ENCODE results near the gene KIF19.

KIF19 gene

DNA sequence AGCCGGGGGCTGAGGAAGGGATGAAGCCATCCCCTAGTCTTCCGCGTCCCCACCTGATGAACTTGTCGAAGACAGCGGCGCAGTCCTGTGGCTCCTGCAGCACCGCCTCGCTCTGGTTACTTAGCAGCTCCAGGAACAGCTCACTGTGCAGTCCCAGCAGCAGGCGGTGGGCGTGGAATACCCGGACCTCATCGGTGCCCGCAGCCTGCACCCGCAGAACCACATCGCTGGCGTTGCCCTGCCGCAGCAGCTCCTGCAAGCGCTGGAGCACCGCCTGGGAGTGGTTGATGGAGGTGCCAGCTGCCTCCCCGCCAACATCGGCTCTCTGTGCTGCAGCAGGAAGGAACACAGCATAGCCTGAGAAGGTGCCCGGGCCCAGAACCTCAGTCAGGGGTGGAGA is 33.9 kb downstream of the KIF19 start:
- in situ Hi-C loops (cut with HindIII; ENCODE audit: low sequenced_read_pairs): no loop called here

DNA sequence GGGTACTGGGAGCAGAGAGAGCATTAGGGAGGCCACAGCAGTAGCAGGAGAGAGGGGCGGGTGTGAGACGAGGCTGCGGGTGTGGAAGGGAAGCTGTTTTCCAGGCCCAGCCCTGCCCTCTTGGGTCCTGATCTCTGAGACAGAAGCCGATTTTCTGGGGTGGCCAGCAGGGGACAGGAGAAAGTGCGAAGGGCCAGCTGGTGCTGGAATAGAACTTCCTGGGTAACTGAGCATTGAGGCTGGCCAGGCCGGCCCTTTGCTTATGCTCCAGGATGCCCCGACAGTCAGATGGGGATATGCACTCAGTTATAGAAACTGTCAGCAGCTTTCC is 34.8 kb downstream of the KIF19 start:
- in situ Hi-C loops (cut with HindIII; ENCODE audit: low sequenced_read_pairs): no loop called here

DNA sequence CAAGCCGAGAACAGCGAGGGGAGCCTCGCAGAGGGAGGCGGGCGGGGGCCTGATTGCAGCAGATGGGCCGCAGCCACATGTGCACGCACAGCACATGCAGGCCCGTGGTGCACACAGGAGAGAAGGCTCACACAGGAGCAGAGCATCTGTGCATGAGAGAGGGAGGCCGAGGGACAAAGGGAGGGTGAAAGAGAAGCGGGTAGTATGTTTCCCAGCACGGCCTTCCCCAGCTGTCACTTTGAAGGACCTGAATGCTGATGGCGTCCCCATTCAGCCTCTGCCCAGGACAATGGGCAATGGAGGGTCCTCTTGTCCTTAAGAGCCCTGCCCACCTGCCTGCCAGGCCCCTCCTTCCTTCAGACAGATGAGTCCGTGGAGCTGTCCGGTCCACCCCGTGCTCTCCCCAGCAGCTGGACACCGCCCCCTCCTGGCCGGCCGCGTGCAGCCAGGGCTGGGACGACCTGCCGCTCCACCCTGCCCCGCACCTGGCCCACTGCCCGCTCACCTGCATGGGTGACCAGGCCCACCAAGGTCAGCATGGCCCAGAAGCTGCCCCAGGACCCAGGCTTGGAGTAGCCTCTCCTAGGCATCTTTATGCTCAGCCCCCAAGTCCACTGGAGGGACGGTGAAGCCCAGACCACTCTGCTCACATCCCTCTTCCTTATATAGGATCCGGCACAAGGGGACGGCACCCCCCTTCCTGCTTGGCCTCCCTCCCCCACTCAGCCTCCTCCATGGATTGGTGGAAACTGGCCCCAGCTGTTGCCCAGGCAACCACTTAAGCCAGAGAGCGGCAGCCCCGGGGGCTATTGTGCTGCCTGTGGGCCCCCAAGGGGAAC is 35.4 kb downstream of the KIF19 start, which contains the start of gene BTBD17:
TSS of gene BTBD17 (minus strand) at position 639 of the 839 bp plus-strand sequence. CDS start at position 590, 49 bp downstream.
- in situ Hi-C loops (cut with HindIII; ENCODE audit: low sequenced_read_pairs): no loop called here

DNA sequence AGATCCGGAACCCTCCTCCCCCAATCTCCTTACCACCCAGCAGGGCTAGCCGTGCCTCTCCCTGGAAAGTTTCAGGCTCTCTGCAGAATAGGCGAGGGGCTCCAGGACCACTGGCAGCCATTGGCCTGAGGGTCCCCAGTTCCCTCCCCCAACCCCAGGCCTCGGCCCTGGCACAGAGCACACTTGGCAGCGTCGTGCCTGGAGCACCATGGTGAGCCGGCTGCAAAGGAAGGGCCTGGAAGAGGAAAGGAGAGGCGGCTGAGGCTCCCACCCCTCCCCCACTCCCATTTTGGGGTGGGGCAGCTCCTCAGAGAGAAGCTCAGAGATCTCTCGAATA is 36.0 kb downstream of the KIF19 start:
- in situ Hi-C loops (cut with HindIII; ENCODE audit: low sequenced_read_pairs): no loop called here

DNA sequence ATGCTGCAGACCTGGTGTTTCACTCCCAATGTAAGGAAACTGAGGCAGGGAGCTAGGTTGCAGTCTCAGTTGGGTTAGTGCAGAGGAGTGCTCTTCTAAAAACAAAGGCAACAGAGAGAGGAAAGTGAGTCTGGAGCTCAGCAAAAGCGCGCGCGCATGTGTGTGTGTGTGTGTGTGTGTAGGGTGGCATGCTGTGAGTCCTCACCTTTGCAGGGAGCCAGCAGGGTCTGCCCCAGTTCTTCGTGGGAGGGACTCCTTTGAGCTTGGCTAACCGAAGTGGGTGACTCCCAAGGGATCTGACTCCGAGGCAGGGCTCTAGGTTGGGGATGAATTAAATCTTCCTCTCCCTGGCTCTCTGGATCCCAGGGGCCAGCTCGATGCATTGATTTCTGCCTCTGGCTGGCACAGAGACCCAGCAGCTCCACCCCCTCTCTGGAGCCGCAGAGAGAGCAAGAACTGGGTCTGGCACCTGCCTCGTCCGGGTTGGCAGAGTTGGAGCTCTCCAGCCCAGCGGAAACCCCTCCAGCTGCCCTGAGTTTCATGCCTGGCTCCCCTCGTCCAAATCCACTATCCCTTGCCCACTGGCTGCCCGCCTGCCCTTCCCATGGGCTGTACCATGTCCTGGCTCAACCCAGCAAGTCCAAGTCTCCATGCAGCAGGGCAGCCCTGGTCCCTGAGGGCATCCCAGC is 36.9 kb downstream of the KIF19 start:
- in situ Hi-C loops (cut with HindIII; ENCODE audit: low sequenced_read_pairs): no loop called here

DNA sequence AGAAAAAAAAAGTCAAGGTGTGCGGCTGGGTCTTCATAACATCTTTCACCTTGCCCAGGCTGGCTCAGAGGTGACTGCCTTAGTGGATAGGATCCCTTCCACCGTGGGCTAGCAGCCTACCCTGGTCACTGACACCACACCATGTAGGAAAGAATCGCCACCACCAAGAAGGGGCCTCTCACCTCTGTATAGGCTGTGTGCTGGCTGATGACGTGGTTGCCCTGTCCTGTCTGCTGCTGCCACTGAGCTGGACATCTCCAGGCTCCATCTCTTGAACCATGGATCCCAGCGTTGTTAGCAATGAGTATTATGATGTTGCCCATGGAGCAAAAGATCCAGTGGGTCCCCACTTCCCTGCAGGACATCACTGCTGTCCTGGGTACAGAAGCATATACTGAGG is 41.2 kb downstream of the KIF19 start, which contains the start of gene GPR142:
TSS of gene GPR142 (plus strand) at position 301 of the 400 bp plus-strand sequence. CDS start 2,035 bp downstream, outside the sequence.
- in situ Hi-C loops (cut with HindIII; ENCODE audit: low sequenced_read_pairs): no loop called here

DNA sequence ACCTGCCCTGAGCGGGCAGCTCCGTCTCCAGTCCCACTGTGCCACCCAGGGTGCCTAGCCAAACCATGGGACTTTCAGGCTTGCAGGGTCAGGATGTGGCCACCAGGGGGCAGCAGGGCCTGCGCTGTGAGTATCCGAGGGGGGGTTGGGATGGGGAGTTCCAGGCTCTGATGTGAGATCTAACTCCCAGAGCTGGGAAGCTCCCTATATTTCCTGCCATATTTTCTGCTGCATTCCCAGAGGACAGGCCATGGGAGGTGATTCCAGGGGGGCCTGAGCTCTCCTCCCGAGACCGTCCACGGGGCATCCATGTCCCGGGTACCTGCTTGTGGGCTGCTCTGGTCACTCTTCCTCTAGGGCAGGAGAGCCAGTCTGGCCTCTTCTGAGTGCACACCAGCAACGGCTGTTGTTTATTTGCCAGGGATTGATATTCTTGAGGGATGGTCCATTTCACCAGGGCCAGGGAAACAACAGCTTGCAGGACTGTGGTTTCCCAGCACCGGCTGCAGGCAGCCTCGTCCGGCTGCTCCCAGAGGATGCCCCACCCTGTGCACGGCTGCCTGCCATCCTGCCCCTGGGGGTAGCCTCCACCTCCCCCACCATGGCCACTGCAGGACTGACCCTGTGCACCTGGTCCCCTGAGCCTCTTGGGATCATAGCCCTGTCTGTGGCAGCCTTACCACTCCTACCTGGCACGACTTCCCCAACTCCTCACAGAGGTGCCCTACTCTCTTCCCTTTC is 42.5 kb downstream of the KIF19 start:
- in situ Hi-C loops (cut with HindIII; ENCODE audit: low sequenced_read_pairs): no loop called here

DNA sequence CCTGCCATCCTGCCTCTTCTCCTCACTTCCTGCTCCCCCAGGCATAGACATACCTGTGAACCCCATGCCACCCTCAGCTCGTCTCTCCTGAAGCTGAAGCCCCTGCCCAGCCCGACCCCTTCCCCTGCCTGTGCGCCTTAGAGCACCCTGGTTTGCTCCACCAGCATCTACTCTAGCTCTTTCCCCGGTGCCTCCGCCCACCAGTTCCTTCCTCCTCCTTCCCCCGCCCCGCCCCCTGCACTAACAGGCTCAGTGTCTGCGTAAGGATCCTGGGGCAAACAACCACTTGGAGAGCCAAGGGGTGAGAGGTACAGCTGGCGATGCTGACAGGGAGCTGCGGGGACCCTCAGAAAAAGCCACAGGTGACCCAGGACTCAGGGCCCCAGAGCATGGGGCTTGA is 43.2 kb downstream of the KIF19 start:
- in situ Hi-C loops (cut with HindIII; ENCODE audit: low sequenced_read_pairs): no loop called here

DNA sequence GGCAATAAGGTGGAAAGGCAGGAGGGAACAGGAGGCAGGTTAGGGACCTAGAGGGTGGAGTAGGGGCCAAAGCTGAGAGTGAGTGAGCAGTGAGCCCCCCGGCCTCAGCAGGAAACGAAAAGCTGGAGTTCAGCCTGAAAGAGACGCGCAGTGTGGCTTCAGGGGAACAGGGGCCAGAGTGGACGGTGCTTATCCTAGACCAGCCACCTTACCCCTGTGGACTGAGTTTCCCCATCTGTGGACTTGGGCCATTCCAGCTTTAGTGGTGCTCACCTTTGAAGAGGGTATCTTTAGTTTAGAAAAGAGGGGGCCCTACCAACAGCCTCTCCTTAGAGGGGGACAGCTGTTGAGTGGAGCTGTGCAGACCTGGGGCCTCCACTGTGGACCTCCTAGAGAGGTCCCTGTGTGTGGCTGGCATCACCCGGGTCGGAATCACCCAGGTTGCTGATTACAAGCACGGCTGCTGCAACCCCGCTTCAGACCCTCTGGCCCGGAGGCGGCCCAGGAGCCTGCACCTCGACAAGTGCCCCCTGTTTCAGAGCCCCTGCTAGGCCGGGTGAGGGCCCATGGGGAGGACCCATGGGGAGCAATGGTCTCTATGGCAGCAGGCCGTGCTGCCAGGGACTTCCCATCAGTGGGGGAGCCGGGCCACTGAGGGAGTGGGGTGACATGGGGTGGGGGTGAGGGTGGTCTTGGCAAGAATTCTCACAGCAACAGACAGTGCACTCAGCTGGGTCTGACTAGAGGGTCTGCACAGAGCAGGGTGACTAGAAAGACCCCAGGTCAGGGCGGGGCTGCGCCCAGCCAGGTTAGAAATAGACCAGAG is 43.9 kb downstream of the KIF19 start:
- in situ Hi-C loops (cut with HindIII; ENCODE audit: low sequenced_read_pairs): no loop called here

DNA sequence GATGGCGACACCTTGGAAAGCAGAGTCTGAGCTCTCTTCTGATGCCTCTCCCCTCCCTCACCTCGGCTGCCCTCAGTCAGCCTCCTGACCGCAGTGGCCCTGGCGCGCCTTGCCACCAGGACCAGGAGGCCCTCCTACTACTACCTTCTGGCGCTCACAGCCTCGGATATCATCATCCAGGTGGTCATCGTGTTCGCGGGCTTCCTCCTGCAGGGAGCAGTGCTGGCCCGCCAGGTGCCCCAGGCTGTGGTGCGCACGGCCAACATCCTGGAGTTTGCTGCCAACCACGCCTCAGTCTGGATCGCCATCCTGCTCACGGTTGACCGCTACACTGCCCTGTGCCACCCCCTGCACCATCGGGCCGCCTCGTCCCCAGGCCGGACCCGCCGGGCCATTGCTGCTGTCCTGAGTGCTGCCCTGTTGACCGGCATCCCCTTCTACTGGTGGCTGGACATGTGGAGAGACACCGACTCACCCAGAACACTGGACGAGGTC is 45.7 kb downstream of the KIF19 start:
- in situ Hi-C loops (cut with HindIII; ENCODE audit: low sequenced_read_pairs): no loop called here

DNA sequence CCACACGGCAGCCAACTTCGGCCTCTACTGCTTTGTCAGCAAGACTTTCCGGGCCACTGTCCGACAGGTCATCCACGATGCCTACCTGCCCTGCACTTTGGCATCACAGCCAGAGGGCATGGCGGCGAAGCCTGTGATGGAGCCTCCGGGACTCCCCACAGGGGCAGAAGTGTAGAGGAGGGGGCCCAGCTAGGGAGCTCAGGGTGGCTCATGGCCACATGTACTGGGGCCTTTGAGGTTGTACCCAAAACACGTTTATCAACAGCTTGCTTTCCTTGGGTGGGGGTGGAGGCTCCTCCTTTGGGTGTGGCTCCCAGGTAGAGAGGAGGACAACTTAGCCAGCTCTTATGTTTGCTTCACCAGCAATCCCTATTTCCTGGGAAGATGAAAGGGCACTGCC is 46.4 kb downstream of the KIF19 start:
- in situ Hi-C loops (cut with HindIII; ENCODE audit: low sequenced_read_pairs): no loop called here

DNA sequence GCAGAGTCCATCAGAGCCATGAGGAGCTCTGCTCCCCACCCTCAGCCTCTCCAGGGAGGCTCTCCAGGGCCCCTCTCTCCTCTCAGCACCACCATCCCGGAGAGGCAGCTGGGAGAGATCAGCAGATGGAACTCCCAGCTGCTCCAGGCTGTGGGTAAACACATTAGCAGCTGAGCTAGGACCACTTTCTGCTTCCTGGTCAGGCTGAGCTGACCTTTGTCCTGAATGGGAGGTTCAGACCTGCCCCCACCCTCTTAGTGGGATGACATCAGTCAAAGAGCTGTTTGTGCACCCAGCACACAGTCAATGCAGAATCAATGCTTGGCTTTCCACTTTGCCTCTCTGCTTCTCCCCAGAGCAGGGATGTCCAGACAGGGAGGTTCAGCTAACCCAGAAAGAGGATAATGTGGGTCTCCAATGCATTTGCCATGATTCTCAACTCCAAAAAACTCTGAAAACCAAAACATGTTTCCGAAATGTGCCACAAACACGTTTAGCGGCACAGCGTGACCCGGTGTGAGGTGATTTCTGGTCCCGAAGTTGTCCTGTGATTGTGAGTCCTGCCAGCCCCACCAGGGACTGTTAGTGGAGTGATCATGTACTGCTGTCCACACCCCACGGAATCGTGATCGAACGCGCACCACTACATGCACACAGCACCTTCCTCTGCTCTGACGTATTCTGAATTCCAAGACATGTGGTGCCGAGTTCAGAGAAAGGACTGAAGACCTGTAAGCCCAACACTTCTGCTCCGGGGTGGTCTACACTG is 48.0 kb downstream of the KIF19 start:
- in situ Hi-C loops (cut with HindIII; ENCODE audit: low sequenced_read_pairs): no loop called here

DNA sequence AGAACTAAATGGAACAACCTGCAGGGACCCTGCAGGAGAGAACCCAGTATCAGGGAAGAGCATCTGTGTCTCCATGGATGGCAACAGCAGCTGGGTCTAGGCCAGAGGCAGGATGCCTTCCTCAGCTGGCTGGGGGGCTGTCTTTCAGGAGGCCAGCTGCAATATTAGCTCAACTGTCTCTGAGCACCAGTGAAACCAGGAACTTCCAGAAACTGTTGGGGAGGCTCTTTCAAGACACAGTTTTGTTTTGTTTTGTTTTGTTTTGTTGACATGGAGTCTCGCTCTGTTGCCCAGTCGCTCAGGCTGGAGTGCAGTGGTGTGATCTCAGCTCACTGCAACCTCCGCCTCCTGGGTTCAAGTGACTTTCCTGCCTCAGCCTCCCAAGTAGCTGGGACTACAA is 48.8 kb downstream of the KIF19 start:
- in situ Hi-C loops (cut with HindIII; ENCODE audit: low sequenced_read_pairs): loop anchor here (5.0 kb wide), 1 partner anchor 102 kb away; no protein-coding TSS in a partner anchor

DNA sequence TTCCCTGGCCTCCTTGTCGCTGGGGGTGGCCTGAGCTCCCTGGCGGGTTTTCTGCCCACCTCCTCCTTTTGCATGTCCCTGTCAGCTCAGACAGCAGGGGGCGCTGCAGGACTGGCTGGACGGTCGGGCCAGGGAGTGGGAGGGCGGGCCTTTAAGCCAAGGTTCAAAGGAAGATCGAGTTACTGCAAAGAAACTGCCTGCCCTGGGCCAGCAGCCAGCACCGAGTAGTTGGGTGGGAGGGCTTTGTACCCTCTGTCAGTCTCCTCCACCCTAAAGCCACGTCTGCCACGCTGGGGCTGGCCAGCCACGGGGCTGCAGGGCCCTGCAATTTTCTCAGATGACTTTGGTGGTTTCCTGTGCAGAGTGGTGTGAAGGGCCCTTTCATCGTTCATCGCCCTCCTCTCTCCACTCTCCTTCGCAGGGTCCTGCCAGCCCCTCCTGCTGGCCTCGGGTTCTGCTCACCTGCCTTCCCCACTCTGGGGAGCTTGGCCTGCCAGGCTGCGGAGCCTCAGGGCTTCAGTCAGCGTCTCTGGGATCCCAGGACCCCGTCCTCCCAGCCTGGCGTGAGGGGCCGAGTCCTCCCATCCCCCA is 53.6 kb downstream of the KIF19 start:
- in situ Hi-C loops (cut with HindIII; ENCODE audit: low sequenced_read_pairs): loop anchor here (5.0 kb wide), 1 partner anchor 98 kb away; no protein-coding TSS in a partner anchor

DNA sequence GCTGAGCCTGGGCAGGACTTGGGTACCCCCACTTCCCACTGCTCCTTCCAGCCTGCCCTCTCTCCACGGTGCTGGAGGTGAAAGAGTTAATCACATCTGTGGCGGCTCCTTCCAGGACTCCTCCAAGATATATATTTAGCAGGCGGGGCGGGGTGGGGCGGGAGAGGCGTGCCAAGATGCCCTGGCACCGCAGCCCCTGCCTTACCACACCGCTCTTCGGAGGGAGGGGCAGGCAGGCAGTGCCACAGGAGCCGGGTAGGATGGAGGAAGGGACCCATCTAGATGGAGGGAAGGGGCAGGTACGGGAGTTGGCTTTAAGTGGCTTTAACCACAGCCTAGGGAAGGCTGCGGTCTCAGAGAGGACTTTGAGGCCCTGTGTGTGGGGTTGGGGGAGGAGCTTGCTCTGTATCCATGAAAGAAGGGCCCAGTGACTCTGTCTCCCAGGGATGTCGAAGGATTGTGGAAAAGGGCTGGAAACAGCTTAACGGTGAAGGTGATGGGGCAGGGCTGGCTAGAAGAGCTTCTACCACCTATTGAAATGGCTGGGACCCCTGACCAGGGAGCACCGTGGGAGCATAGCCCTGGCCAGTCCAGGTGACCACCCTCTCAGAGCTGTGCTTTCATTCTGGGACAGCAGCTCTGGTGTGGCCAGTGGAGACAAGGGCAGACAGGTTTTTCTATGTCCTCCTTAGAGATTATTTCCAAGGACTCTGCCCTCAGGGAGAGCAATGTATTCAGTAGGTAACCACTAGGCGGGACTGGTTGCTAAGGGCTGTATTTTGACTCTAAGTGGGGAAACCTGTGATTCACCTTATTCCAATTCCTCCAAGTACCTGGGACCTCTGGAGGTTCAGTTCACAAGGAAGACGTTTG is 54.3 kb downstream of the KIF19 start:
- in situ Hi-C loops (cut with HindIII; ENCODE audit: low sequenced_read_pairs): no loop called here

DNA sequence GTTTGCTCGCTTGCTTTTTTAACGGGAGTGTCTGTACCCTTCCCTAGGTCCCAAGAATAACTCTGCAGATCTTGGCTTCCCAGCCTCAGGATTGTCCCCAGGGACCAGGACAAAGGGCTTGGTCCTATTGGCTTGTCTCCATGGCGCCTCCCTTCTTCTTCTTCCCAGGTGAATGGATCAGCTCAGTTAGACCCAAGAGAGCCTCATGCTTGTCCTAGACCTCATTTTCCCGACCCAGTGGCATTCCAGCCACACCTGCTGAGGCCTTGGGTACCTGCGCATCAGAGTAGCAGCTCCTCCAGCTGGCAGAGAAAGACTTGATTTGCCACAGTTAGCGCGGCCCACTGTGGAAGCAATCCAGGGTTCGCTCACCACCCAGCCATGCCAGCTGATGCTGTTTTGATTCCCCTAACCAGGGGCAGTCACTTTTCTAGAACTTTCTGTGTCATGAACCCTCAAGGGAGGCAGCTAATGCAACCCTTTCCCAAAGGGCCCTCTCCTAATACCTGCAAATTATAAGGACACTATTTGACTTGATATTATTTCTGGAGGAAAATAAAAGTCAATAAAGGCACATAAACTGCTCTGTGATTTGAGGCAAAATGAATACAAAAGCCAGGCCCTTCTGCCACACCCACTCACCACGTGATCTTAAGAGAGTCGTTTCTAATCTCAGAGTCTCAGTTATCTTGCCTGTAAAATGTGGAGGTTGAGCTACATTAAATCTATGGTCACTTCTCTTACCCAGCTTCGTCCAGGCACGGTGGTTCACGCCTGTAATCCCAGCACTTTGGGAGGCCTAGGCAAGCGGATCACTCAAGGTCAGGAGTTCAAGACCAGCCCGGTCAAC is 55.2 kb downstream of the KIF19 start:
- in situ Hi-C loops (cut with HindIII; ENCODE audit: low sequenced_read_pairs): no loop called here

DNA sequence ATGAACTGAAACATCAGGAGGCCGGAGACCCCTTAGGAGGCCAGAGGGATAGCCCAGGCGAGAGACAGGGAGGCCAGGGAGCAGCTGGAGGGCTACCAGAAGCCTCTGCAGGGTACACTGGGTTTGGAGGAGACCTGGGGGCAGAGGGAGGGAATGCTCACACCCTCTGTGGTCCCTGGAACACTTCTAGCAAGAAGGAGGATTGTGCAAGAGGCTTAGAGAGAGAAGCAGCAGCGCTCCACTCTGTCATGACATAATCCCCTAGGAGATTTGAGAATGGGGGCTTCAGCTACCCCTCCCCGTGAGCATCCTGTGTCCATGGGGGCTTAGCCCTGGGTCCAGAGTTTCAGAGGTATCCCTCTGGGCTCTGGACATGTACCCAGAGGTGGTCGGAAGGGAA is 57.1 kb downstream of the KIF19 start:
- in situ Hi-C loops (cut with HindIII; ENCODE audit: low sequenced_read_pairs): no loop called here

DNA sequence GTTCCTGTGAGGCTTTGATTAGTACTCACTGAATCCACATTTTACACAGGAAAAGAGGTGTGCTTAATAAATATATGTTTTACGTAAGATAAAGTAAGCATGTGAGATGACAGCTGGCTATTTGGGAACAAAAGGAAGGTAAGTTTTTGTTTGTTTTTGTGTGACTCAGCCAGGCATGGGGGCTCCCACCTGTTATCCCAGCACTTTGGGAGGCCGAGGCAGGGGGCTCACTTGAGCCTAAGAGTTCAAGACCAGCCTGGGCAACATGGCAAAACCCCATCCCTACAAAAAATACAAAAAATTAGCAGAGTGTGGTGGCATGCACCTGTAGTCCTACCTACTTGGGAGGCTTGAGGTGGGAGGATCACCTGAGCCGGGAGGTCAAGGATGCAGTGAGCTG is 59.2 kb downstream of the KIF19 start:
- in situ Hi-C loops (cut with HindIII; ENCODE audit: low sequenced_read_pairs): no loop called here
